SJSA1 (cell line): Measurements from ENCODE around the gene PARP4. TPM values are rescaled to one million over a fixed set of nuclear protein-coding genes. Genes with fewer than 3 reads are reported as not detected.
"Not testable (repeated sequence)": the region's sequence is repeated elsewhere in the genome, so short reads cannot be mapped to it uniquely, and the experiment has no call there.

Experiments
- DNase-seq, 2 experiments: peaks; one replicate each; pipeline ENCODE4 v3.0.0-alpha.2; 2015 to 2020; ENCODE audit warnings: low spot score in 2 of 2, low read depth in 1 of 2
- H3K27ac ChIP-seq: fragments of 250-450 bp; sonication (Bioruptor Pico); 2 replicates; pipeline ENCODE4 v1.5.1; 2020; ENCODE audit warnings: mild to moderate bottlenecking, moderate library complexity
- H3K27me3 ChIP-seq: fragments of 250-450 bp; sonication (Bioruptor Pico); replicated peaks from 2 replicates; pipeline ENCODE4 v1.5.1; 2020; ENCODE audit warnings: mild to moderate bottlenecking, moderate library complexity
- H3K36me3 ChIP-seq: fragments of 250-450 bp; sonication (Bioruptor Pico); 2 replicates; pipeline ENCODE4 v1.5.1; 2020; ENCODE audit warnings: mild to moderate bottlenecking
- H3K4me1 ChIP-seq: fragments of 250-450 bp; sonication (Bioruptor Pico); replicated peaks from 2 replicates; pipeline ENCODE4 v1.6.1; 2021; ENCODE audit warnings: mild to moderate bottlenecking
- H3K4me3 ChIP-seq: fragments of 250-450 bp; sonication (Bioruptor Pico); 2 replicates; pipeline ENCODE4 v1.5.1; 2020; ENCODE audit warnings: mild to moderate bottlenecking
- H3K9me3 ChIP-seq: fragments of 250-450 bp; sonication (Bioruptor Pico); replicated peaks from 2 replicates; pipeline ENCODE4 v1.5.1; 2020; ENCODE audit warnings: mild to moderate bottlenecking
- total RNA-seq: library from RNA; depleted of rRNA; stranded (reverse); fragments of >200 nt; shearing (Covaris generic); gene quantifications from 2 replicates; pipeline ENCODE4 v1.2.3, GENCODE V29; 2014; rRNA removed

PARP4 gene
- total RNA-seq: 32.6 and 51.2 TPM in 2 replicates

DNA sequence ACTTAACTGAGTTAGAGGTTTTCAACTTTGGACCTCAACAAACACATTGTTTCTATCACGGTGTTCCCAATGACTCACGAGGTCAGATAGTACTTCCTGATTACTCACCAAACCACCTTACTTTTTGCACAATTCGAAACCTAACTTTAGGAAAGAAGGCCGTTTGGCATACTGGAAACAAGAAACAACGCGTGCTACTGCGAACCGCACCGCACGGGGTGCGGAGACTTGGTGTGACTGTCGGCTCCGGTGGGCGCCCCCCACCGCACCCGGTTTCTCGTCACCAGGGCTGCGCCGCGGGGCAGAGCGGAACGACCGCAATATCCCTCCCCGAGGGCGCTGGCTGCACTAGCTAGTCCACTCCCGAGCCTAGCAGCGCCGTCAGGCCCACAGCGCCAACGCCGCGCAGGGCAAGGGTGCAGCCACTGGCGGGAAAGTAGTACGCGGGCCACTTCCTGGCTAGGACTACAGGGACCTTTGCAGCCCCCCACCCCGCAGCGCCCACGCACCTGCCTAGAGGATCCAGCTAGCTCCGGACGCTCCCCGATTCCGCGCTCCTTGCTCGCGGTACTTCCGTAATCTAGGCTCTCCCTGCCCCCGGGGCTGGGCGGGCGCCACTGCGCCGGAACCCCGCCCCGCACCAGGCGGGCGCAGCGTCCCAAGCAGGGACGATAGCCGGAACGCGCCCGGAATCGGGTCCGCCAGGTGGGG, at the start of gene PARP4:
Gene PARP4 (minus strand): TSS at position 582 of the 711 bp plus-strand sequence. CDS start 9,002 bp downstream, outside the sequence.
- Histone ChIP-seq H3K27ac (peak within 1 kb of the TSS; percentile 94), H3K27me3 (no peaks in the 10 kb centered on the region), H3K4me3 (peak within 1 kb of the TSS; percentile 79), H3K4me1 (peaks cover 24% of the 10 kb centered on the region), H3K36me3 (peaks cover 10% of the 10 kb centered on the region), H3K9me3 (no peaks in the 10 kb centered on the region)
- peak; percentile 69 to 90 for DNase-seq

DNA sequence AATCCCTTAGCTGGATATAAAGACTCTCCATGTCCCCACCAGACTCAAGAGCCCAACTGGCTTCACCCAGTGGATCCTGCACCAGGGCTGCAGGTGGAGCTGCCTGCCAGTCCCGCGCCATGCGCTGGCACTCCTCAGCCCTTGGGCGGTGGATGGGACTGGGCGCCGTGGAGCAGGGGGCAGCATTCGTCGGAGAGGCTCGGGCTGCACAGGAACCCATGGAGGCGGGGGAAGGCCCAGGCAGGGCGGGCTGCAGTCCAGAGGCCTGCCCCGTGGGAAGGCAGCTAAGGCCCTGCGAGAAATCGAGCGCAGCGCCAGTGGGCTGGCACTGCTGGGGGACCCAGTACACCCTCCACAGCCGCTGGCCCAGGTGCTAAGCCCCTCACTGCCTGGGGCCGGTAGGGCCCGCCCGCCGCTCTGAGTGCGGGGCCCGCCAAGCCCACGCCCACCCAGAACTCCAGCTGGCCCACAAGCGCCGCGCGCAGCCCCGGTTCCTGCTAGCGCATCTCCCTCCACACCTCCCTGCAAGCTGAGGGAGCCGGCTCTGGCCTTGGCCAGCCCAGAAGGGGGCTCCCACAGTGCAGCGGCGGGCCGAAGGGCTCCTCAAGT, 48.1 kb upstream of the PARP4 start:
- not testable (repeated sequence) for DNase-seq, H3K27me3 ChIP-seq, H3K4me3 ChIP-seq, H3K9me3 ChIP-seq, H3K4me1 ChIP-seq, H3K27ac ChIP-seq, H3K36me3 ChIP-seq

DNA sequence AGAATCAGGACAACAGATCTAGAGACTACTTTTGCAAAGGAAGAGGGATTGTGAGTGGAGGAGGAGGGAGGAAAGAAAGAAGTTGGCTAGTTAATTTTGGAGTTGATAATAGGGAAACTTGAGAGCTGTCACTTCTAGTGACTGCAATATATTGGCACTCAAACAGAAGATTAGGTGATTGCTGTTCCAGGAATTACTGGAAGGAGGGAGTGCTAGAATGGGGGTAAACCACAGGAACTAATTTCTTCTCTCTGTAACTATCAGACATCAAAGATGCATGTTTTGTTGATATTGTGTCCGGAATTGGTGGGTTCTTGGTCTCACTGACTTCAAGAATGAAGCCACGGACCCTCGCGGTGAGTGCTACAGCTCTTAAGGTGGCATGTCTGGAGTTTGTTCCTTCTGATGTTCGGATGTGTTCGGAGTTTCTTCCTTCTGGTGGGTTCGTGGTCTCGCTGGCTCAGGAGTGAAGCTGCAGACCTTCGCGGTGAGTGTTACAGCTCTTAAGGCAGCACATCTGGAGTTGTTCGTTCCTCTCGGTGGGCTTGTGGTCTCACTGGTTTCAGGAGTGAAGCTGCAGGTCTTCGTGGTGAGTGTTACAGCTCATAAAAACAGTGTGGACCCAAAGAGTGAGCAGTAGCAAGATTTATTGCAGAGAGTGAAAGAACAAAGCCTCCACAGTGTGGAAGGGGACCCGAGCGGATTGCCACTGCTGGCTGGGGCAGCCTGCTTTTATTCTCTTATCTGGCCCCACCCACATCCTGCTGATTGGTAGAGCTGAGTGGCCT, 47.0 kb upstream of the PARP4 start:
- H3K9me3 ChIP-seq, H3K4me1 ChIP-seq, DNase-seq, H3K36me3 ChIP-seq, H3K27ac ChIP-seq, H3K4me3 ChIP-seq, H3K27me3 ChIP-seq: not testable (repeated sequence)

- H3K36me3 ChIP-seq: no peaks in the 10 kb centered on the region
- peak in 1 of 2 experiments; percentile 32 for DNase-seq
- peaks cover 4% of the 10 kb centered on the region; the same call in 1 of the 2 replicates for H3K4me1 ChIP-seq
- H3K4me3 ChIP-seq: no peak overlapping the region
- no peaks in the 10 kb centered on the region for H3K27me3 ChIP-seq
- no peak overlapping the region for H3K27ac ChIP-seq
- H3K9me3 ChIP-seq: no peaks in the 10 kb centered on the region
These were observed 44.5 kb upstream of the PARP4 start for GRCh38 chr13:24557081-24557480.

GRCh38 chr13:24553892-24554291, 41.3 kb upstream of the PARP4 start:
- DNase-seq, H3K27ac ChIP-seq, H3K4me3 ChIP-seq, H3K27me3 ChIP-seq, H3K4me1 ChIP-seq, H3K9me3 ChIP-seq, H3K36me3 ChIP-seq: not testable (repeated sequence)

GRCh38 chr13:24541476-24542352, 29.1 kb upstream of the PARP4 start:
- H3K4me1 ChIP-seq, H3K9me3 ChIP-seq, H3K27ac ChIP-seq, H3K36me3 ChIP-seq: not testable (repeated sequence)
- peak in 1 of 2 experiments; percentile 7 for DNase-seq
- Histone ChIP-seq H3K27me3 (peaks cover 12% of the 10 kb centered on the region; the same call in 1 of the 2 replicates), H3K4me3 (peak overlapping the region; percentile 21)

DNA sequence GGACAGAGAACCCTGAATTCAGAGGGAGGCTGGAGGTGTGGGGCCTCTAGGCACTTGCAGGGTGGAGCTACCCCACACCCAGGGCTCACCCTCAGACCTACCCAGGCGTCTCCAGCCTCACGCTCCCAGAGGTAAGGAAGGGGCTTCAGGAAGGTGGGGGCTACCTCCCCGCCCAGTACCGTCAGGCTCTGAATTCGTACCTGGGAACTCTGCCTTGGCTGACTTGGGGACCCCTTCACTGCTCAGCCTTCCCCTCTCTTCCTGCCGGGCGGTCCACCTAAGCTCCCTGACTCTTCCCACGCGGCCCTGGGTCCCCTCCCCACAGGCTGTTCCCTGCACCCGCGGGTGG, 28.5 kb upstream of the PARP4 start:
- H3K4me3 ChIP-seq: no peak overlapping the region

GRCh38 chr13:24540236-24541126, 27.9 kb upstream of the PARP4 start:
- Histone ChIP-seq H3K4me1 (no peaks in the 10 kb centered on the region), H3K4me3 (no peak overlapping the region), H3K27ac (no peak overlapping the region), H3K9me3 (no peaks in the 10 kb centered on the region), H3K27me3 (peaks cover 12% of the 10 kb centered on the region; the same call in 1 of the 2 replicates), H3K36me3 (no peaks in the 10 kb centered on the region)
- DNase-seq: no peak

More for the DNA sequence above, 28.5 kb upstream of the PARP4 start:
- Histone ChIP-seq H3K9me3 (no peaks in the 10 kb centered on the region), H3K27ac (no peak overlapping the region), H3K27me3 (peaks cover 12% of the 10 kb centered on the region; the same call in 1 of the 2 replicates), H3K4me1 (no peaks in the 10 kb centered on the region), H3K36me3 (no peaks in the 10 kb centered on the region)
- no peak for DNase-seq

- Histone ChIP-seq H3K36me3 (no peaks in the 10 kb centered on the region), H3K27me3 (peaks cover 12% of the 10 kb centered on the region; the same call in 1 of the 2 replicates), H3K4me3 (no peak overlapping the region), H3K4me1 (no peaks in the 10 kb centered on the region), H3K9me3 (no peaks in the 10 kb centered on the region), H3K27ac (no peak overlapping the region)
- no peak for DNase-seq
These were observed 27.1 kb upstream of the PARP4 start for GRCh38 chr13:24539500-24540165.

DNA sequence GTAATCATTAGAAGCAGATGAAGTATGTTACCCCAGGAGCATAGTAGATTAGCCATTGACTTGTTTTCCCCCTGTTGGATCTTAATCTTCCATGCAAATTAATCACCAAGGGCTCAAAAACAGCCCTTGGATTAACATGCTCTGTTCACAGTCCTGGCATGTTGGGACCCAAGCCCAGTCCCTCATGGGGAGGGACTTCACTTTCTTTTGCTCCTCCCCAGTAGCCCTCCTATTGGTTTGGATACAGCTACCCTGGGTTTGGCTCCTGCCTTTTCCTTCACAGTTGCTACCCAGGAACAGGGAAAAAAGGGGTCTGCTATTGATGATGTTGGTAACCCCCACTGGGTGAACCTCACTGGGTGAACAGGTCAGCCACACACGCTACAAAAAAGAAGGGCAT, 16.9 kb upstream of the PARP4 start:
- no peak for DNase-seq
- H3K4me1 ChIP-seq: no peaks in the 10 kb centered on the region
- H3K4me3 ChIP-seq: no peak overlapping the region
- no peaks in the 10 kb centered on the region for H3K36me3 ChIP-seq
- peaks cover 9% of the 10 kb centered on the region for H3K27me3 ChIP-seq
- H3K27ac ChIP-seq: no peak overlapping the region
- H3K9me3 ChIP-seq: no peaks in the 10 kb centered on the region

DNA sequence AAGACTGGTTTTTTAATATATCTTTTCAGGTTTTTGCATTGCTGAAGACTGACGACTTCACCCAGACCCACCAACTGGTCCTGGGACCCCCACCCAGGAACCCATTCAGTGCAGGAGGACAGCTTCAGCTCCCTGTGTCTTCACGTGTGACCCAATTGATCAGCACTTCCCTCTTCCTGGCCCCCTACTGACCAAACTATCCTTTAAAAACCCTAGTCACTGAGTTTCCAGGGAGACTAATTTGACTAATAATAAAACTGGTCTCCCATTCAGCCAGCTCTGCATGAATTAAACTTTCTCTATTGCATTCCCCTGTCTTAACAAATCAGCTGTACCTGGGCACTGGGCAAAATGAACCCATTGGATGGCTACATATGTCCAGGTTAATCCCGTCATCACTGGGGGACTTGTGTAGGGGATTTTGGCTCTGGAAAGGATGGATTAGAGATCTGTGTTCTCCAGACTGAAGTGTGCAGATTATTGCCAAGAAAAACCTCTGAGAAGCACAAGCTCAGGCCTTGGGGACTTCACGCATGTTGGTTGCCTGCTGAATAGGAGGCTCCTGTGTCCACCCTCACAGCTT, 16.3 kb upstream of the PARP4 start:
- Histone ChIP-seq H3K27me3 (peaks cover 9% of the 10 kb centered on the region), H3K27ac (no peak overlapping the region), H3K36me3 (no peaks in the 10 kb centered on the region), H3K4me1 (no peaks in the 10 kb centered on the region), H3K9me3 (no peaks in the 10 kb centered on the region), H3K4me3 (no peak overlapping the region)
- no peak for DNase-seq

GRCh38 chr13:24527266-24527775, 14.7 kb upstream of the PARP4 start:
- DNase-seq: no peak
- Histone ChIP-seq H3K27me3 (peaks cover 6% of the 10 kb centered on the region), H3K4me1 (no peaks in the 10 kb centered on the region), H3K9me3 (no peaks in the 10 kb centered on the region), H3K27ac (no peak overlapping the region), H3K36me3 (no peaks in the 10 kb centered on the region), H3K4me3 (no peak overlapping the region)
